Esophagus muscularis mucosa (tissue), 4 donors: ENCODE data around the gene HCN3.

Source experiments
- EP300 ChIP-seq: sonication (generic); formaldehyde crosslinking; IDR thresholded peaks from one replicate; pipeline ENCODE4 v1.6.1; 2017; ENCODE audit warnings: antibody characterized with exemption
- POLR2A ChIP-seq: fragments of 450-650 bp; IDR thresholded peaks from one replicate; pipeline ENCODE4 v1.6.1; 2017; ENCODE audit warnings: antibody characterized with exemption, moderate library complexity, mild to moderate bottlenecking, low read depth
- POLR2AphosphoS5 ChIP-seq, 2 donors: sonication (generic); formaldehyde crosslinking; IDR thresholded peaks; one replicate each; pipeline ENCODE4 v1.6.1; 2017; ENCODE audit warnings: antibody characterized with exemption in 2 of 2
- TF ChIP-seq, protein P1 (sequence below), 3 experiments: fragments of 200-600 bp in 2 of 3; fragments of 450-650 bp in 1 of 3; sonication (generic) in 2 of 3; IDR thresholded peaks; one replicate each; pipeline ENCODE4 v1.5.1; 2017 to 2019; ENCODE audit warnings: antibody characterized with exemption in 3 of 3, mild to moderate bottlenecking in 2 of 3, moderate library complexity in 1 of 3

DNA sequence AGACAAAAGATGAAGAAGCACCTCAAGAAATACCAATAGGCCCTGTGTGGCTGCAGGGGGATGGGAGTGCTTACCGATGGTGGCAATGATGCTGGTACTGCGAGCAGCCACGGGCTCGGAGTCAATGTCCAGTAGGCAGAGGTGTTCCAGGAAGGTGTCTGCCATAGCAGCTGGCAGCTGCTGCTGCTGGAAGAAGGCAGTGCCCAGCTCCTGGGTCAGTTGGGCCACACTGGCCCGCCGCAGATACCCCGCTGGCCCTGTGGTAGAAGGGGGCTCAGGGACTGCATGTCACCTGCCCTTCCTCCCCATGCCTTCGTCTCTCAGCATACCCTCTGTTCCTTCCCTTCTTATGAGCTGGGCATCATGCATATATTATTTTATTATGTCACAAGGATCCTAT is 22.8 kb downstream of the HCN3 start:
- TF ChIP-seq, protein P1, sequence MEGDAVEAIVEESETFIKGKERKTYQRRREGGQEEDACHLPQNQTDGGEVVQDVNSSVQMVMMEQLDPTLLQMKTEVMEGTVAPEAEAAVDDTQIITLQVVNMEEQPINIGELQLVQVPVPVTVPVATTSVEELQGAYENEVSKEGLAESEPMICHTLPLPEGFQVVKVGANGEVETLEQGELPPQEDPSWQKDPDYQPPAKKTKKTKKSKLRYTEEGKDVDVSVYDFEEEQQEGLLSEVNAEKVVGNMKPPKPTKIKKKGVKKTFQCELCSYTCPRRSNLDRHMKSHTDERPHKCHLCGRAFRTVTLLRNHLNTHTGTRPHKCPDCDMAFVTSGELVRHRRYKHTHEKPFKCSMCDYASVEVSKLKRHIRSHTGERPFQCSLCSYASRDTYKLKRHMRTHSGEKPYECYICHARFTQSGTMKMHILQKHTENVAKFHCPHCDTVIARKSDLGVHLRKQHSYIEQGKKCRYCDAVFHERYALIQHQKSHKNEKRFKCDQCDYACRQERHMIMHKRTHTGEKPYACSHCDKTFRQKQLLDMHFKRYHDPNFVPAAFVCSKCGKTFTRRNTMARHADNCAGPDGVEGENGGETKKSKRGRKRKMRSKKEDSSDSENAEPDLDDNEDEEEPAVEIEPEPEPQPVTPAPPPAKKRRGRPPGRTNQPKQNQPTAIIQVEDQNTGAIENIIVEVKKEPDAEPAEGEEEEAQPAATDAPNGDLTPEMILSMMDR (IDR thresholded peaks at IDR 0.05), result no peak
- no peak for TF ChIP-seq POLR2A
- no peak for TF ChIP-seq EP300
- TF ChIP-seq POLR2AphosphoS5 (IDR thresholded peaks at IDR 0.05), result no peak
